ACC112 (cell line): Measurements from ENCODE around the gene SPATA31C1.
"Not testable (repeated sequence)": the region's sequence is repeated elsewhere in the genome, so short reads cannot be mapped to it uniquely, and the experiment has no call there.

Experiments used
- H2AFZ ChIP-seq: fragments of 200-600 bp; sonication (generic); one replicate; pipeline ENCODE4 v1.6.0; 2017; ENCODE audit warnings: antibody characterized with exemption, low read length; ENCODE audit not compliant: unreplicated experiment
- H3K27ac ChIP-seq: fragments of 200-600 bp; sonication (generic); 2 replicates; pipeline ENCODE4 v1.5.1; 2014; ENCODE audit warnings: low read depth, mild to moderate bottlenecking, antibody characterized with exemption, low read length, moderate library complexity
- H3K27me3 ChIP-seq: fragments of 200-600 bp; sonication (generic); 2 replicates; pipeline ENCODE4 v1.6.1; 2014; ENCODE audit warnings: mild to moderate bottlenecking, antibody characterized with exemption, low read length, moderate library complexity, mixed read lengths; ENCODE audit not compliant: insufficient read depth
- H3K36me3 ChIP-seq: fragments of 200-600 bp; sonication (generic); 2 replicates; pipeline ENCODE4 v1.6.1; 2016; ENCODE audit warnings: mild to moderate bottlenecking, antibody characterized with exemption, low read length, moderate library complexity, mixed read lengths; ENCODE audit not compliant: insufficient read depth
- H3K4me1 ChIP-seq: fragments of 200-600 bp; sonication (generic); one replicate; pipeline ENCODE4 v1.6.1; 2016; ENCODE audit warnings: low read length, mixed read lengths; ENCODE audit not compliant: insufficient read depth, unreplicated experiment, control insufficient read depth
- H3K4me3 ChIP-seq: fragments of 200-600 bp; sonication (generic); 2 replicates; pipeline ENCODE4 v1.5.1; 2014; ENCODE audit warnings: mild to moderate bottlenecking, low read depth, low read length
- H3K79me2 ChIP-seq: fragments of 200-600 bp; sonication (generic); one replicate; pipeline ENCODE4 v1.6.0; 2016; ENCODE audit warnings: low read length; ENCODE audit not compliant: control insufficient read depth, unreplicated experiment, insufficient read depth

SPATA31C1 gene

DNA sequence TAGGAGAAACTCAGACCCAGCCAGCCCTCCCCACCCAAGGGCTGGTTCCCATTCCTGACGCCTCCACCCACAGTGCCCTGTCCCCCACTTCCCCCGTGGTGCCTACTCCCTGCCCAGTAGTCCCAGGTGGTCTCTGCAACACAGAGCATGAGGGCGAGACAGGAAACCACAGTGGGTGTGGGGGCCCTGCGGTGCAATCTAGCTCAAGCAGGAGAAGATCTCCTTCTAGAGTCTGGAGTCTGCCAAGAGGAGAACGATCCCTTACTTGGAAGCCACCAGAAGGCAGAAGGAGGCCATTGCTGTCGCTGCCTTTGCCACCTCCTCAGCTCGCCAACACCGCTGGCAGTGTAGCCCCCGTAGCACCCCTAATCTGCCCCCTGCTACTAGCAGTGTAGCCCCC is 20.2 kb downstream of the SPATA31C1 start:
- H2AFZ ChIP-seq, H3K4me1 ChIP-seq, H3K27me3 ChIP-seq, H3K36me3 ChIP-seq, H3K79me2 ChIP-seq, H3K27ac ChIP-seq, H3K4me3 ChIP-seq: not testable (repeated sequence)

DNA sequence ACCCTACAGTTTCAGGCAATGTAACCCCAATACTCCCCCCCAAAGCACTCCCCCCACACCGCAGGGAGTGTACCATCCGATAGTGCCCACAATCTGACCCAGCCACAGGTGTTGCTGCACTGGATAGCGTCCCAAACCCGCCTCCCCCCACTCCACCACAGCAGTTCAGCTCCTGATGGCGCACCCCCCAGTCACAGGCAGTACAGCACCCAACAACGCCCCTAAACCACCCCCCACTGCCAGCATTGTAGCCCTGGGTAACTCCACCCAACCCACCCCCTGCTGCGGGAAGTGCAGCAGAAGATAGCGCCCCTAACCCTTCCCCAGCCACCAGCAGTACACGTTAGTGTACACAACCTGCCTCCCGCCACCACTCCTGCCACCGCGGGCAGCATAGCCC is 20.6 kb downstream of the SPATA31C1 start:
- not testable (repeated sequence) for H3K4me3 ChIP-seq, H3K79me2 ChIP-seq, H2AFZ ChIP-seq, H3K27ac ChIP-seq, H3K27me3 ChIP-seq, H3K36me3 ChIP-seq, H3K4me1 ChIP-seq

- not testable (repeated sequence) for H3K27ac ChIP-seq, H3K79me2 ChIP-seq, H3K4me3 ChIP-seq, H3K36me3 ChIP-seq, H3K27me3 ChIP-seq, H3K4me1 ChIP-seq, H2AFZ ChIP-seq
These were observed 21.3 kb downstream of the SPATA31C1 start for GRCh38 chr9:87939096-87939495.

DNA sequence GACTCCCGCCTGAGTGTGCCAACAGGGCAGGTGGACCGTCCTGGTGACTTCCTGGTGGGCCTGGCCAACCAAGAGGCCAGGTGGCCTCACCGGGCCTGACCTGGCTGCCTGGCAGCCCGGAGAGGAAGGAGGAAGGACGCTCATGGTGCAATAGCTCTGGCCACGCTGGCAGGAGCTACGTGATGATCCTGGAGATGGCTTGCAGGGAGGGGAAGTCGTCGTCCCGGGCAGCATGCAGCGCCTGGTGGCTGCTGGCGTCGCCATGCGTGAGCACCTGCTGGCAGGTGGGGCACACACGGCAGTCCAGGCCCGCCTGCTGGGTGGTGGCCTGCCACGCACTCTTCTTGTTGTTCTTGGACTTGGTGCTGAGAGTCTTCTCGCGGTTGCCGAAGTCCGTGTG is 26.3 kb downstream of the SPATA31C1 start:
- Histone ChIP-seq H3K27ac (no peak overlapping the region), H3K79me2 (no peaks in the 10 kb centered on the region), H3K4me3 (no peak overlapping the region), H3K27me3 (no peaks in the 10 kb centered on the region), H2AFZ (no peak overlapping the region), H3K4me1 (no peaks in the 10 kb centered on the region), H3K36me3 (no peaks in the 10 kb centered on the region)

DNA sequence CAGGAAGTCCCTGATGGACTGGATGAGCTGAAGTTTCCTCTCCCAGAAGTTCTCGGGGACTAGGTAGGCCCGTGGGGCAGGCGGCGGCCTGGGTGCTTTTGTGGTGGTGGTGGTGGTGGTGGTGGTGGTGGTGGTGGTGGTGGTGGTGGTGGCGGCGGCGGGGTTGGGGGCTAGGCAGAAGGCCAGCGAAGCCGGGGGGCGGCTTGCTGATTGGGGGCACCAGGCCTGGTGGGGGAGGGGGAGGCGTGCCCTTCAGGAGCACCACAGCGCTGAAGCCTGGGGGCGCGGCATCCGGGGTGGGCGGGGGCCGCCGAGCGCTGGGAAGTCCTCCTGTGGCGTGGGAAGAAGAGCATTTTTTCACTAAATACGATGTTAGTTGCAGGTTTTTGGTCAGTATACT is 26.9 kb downstream of the SPATA31C1 start:
- no peaks in the 10 kb centered on the region for H3K36me3 ChIP-seq
- H3K27me3 ChIP-seq, result no peaks in the 10 kb centered on the region
- no peaks in the 10 kb centered on the region for H3K79me2 ChIP-seq
- H3K4me1 ChIP-seq, result no peaks in the 10 kb centered on the region
- no peak overlapping the region for H3K27ac ChIP-seq
- peak overlapping the region; percentile 43 for H3K4me3 ChIP-seq
- no peak overlapping the region for H2AFZ ChIP-seq

DNA sequence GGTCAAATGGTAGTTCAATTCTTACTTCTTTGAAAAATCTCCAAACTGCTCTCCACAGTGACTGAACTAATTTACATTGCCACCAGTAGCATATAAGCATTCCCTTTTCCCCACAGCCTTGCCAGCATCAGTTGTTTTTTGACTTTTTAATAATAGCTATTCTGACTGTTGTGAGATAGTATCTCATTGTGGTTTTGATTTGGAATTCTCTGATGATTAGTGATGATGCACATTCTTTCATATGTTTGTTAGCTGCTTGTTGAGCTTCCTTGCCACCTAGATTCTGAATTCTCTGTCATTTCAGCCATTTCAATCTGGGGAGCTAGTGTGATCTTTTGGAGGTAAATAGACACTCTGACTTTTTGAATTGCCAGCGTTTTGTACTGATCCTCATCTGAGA is 32.5 kb downstream of the SPATA31C1 start:
- Histone ChIP-seq H3K79me2 (no peaks in the 10 kb centered on the region), H3K36me3 (no peaks in the 10 kb centered on the region), H2AFZ (no peak overlapping the region), H3K4me1 (no peaks in the 10 kb centered on the region), H3K27ac (no peak overlapping the region), H3K4me3 (no peak overlapping the region), H3K27me3 (no peaks in the 10 kb centered on the region)

DNA sequence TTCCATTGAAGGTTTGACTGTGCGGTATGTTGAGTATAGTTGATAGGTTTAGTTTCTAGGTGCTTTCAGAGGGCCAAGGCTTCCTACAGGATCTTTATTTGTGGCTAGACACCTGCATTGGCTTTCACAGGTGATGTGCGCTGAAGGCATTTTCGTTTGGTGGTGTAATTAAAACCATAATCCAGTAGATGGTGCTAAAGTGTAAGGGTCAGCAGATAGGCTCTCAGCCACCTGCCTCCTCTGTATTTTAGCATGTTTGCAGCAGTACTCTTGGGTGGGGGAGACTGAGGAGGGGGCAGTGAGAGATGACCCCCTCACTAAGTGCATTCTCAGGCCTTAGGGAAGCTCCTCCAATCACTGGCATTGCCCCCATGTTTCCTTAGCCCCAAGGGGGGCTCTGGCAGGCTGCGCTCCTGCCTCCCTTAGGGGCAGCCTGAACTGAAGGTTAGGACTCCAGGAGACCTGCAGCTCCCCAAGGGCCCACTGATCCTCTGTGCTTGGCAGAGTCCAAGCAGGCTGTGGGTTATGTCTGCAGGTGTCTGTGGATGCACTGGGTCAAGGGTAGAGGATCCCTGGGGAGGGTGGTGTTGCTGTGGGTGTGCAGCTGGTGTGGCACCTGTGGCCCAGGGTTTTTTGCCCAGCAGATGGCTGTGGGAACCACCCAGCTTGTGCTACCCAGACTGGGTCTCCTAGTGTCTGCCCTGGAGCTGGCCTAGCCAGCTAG is 33.2 kb downstream of the SPATA31C1 start:
- H3K27me3 ChIP-seq, result no peaks in the 10 kb centered on the region

DNA sequence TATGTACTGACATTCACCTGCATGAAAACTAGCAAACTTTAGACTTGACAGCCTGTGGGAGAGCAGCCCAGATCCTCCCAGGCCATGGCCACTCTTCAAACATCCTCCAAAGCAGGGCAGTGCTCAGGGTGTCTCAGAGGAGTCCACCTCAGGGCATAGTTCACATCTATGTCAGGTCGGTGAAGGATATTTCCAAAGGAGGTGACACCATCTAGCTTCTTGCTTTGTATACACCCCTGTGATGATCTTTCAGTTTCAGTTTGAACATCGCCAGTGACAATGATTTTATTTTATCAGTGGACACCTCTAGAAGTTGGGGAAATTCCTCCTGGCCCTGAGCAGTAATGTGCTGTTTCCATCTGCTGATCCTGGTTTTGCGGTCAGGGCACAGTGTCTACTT is 36.5 kb downstream of the SPATA31C1 start:
- Histone ChIP-seq H3K27me3 (no peaks in the 10 kb centered on the region), H3K79me2 (no peaks in the 10 kb centered on the region), H3K27ac (no peak overlapping the region), H3K36me3 (no peaks in the 10 kb centered on the region), H2AFZ (no peak overlapping the region), H3K4me3 (no peak overlapping the region), H3K4me1 (no peaks in the 10 kb centered on the region)

More for the DNA sequence above, 33.2 kb downstream of the SPATA31C1 start:
- no peak overlapping the region for H3K27ac ChIP-seq
- no peaks in the 10 kb centered on the region for H3K79me2 ChIP-seq
- H2AFZ ChIP-seq, result no peak overlapping the region
- H3K4me1 ChIP-seq, result no peaks in the 10 kb centered on the region
- H3K36me3 ChIP-seq, result no peaks in the 10 kb centered on the region
- no peak overlapping the region for H3K4me3 ChIP-seq

- no peak overlapping the region for H2AFZ ChIP-seq
- H3K36me3 ChIP-seq, result no peaks in the 10 kb centered on the region
- no peak overlapping the region for H3K4me3 ChIP-seq
- no peak overlapping the region for H3K27ac ChIP-seq
- H3K27me3 ChIP-seq, result 0 out of 2 replicates have a peak, but pooled peaks cover 4% of the 10 kb centered on the region
- no peaks in the 10 kb centered on the region for H3K4me1 ChIP-seq
- H3K79me2 ChIP-seq, result no peaks in the 10 kb centered on the region
These were observed 40.1 kb downstream of the SPATA31C1 start for GRCh38 chr9:87957839-87958238.

- no peak overlapping the region for H3K27ac ChIP-seq
- no peak overlapping the region for H2AFZ ChIP-seq
- H3K4me1 ChIP-seq, result no peaks in the 10 kb centered on the region
- no peak overlapping the region for H3K4me3 ChIP-seq
- no peaks in the 10 kb centered on the region for H3K36me3 ChIP-seq
- H3K27me3 ChIP-seq, result 0 out of 2 replicates have a peak, but pooled peaks cover 4% of the 10 kb centered on the region
- no peaks in the 10 kb centered on the region for H3K79me2 ChIP-seq
These were observed 40.8 kb downstream of the SPATA31C1 start for GRCh38 chr9:87958591-87958990.

GRCh38 chr9:87959916-87960581 is 42.3 kb downstream of the SPATA31C1 start:
- no peaks in the 10 kb centered on the region for H3K4me1 ChIP-seq
- no peaks in the 10 kb centered on the region for H3K79me2 ChIP-seq
- no peak overlapping the region for H2AFZ ChIP-seq
- H3K4me3 ChIP-seq, result no peak overlapping the region
- 0 out of 2 replicates have a peak, but pooled peaks cover 4% of the 10 kb centered on the region for H3K27me3 ChIP-seq
- no peaks in the 10 kb centered on the region for H3K36me3 ChIP-seq
- H3K27ac ChIP-seq, result no peak overlapping the region
